Fibroblast of peridontal ligament (primary cell): Measurements from ENCODE around the gene ADCY4.
A peak's percentile ranks its signal among the peaks of the same experiment; 100 is the strongest.
"Not testable (repeated sequence)": the region's sequence is repeated elsewhere in the genome, so short reads cannot be mapped to it uniquely, and the experiment has no call there.

Experiments
- DNase-seq: peaks from one replicate; pipeline ENCODE4 v3.0.0-alpha.2; 2010; ENCODE audit errors: extremely low read depth

ADCY4 gene

GRCh38 chr14:24366721-24367513 lies 32.0 kb upstream of the ADCY4 start:
- DNase-seq = peak; percentile 97

DNA sequence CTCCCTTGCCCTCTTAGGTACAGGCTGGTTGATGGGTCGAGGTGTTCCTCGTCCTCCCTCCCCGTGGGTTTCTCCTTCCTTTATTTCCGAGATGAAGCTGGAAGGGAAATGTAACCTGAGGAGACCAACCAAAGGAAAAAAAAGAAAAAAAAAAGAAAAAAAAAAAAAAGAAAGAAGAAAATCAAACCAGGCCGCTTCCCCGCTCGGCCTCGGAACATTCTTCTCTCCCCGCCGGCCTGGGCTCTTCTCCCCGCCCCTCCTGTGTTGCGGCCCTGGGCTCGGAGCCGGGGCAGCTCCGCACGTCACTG lies 31.5 kb upstream of the ADCY4 start:
- no peak for DNase-seq

DNA sequence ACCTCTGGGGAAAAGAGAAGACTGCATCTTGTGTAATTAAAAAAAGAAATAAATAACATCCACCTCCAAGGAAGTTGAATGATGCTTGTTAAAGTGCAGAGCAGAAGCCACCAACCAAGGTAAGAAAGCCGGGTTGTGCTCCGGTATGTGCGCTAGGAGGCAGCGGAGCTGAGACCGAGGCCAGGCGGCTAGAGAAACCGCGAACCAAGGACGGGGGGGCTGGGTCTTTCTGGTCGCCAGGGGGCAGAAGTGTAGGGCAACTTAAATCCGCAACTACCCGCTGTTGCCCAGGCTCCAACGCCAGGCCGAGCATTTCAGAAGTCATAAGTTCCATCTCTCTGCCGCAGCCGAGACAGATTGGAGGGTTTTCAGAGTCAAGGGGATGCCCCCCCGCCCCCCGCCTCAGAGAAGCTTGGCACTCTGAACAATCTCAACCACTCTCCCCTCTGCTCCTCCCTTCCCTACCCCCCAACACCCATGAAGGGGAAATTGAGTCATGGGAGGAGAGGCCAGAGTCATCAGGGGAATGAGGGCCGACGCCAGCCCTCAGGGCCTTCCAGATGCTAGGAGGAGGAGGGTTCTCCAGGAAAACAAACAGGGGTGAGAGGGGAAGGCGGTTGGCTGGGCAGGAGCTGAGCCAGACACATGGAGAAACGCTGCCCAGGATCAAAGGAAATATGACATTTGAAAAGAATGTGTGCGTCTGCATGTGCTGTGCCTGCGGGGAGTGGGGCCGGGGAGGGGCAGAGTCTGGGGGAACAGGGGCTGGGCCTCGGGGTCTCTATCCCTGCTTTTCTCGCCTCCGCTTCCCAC lies 30.9 kb upstream of the ADCY4 start:
- peak; percentile 92 for DNase-seq

GRCh38 chr14:24364841-24365240 lies 30.0 kb upstream of the ADCY4 start:
- DNase-seq = no peak

- DNase-seq = no peak
Observed at GRCh38 chr14:24363401-24363800, 28.5 kb upstream of the ADCY4 start.

DNA sequence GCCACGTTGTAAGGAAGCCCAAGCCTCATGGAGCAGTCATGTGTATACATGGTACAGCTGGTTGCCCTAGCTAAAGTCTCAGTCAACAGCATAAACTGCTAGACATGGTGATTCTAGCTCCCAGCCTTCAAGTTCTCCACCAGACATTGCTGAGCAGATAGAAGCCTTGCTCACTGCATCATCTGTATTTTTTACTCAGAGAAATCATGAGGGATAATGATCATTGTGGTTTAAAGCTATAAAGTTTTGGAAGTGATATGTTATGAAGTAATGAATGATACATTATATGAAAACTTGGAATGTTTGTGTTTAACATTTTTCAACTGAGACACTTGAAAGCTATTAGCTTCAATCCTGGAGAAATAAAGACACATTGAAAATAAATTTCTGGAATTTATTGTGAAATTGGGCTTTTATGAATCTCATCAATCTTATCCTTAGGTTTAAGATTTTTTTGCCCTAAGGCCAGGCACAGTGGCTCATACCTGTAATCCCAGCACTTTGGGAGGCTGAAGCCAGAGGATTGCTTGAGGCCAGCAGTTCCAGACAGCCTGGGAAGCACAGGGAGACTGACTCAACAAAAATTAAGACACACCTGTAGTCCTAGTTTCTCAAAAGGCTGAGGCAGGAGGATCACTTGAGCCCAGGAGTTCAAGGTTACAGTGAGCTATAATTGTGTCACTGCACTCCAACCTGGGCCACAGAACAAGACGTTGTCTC lies 27.5 kb upstream of the ADCY4 start:
- DNase-seq = peak; percentile 60

DNA sequence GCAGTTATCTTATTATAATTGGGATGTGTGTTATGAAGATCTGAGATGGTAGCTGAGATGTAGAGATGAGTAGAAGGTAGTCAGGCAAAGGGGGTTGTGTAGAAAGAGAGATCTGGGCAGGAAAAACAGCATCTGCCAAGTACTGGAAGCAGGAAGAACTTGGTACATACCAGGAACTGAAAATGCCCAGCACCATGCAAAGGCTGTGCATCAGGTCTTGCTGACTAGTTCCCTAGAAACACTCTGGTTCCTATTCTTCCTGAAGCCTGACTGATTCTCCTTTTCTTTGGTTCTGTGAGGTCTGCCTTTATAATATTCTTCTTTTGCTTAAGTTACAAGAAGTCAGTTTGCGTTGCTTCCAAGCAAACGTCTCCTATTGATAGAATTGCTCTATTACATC lies 26.5 kb upstream of the ADCY4 start:
- no peak for DNase-seq

GRCh38 chr14:24360281-24360680 lies 25.4 kb upstream of the ADCY4 start:
- DNase-seq = no peak

- no peak for DNase-seq
Observed at GRCh38 chr14:24356208-24356607, 21.3 kb upstream of the ADCY4 start.

GRCh38 chr14:24355009-24355408 lies 20.1 kb upstream of the ADCY4 start:
- no peak for DNase-seq

DNA sequence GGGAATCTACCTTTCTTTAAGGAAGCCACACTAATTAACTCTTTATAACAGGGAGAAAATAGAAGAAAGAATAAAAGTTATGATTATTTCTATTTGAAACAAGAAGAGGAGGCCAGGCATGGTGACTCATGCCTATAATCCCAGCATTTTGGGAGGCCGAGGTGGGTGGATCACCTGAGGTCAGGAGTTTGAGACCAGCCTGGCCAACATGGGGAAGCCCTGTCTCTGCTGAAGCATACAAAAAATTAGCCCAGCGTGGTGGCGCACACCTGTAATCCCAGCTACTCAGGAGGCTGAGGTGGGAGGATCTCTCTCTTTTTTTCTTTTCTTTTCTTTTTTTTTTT lies 19.6 kb upstream of the ADCY4 start:
- DNase-seq = not testable (repeated sequence)

GRCh38 chr14:24353559-24354481 lies 18.9 kb upstream of the ADCY4 start:
- DNase-seq = peak; percentile 81

DNA sequence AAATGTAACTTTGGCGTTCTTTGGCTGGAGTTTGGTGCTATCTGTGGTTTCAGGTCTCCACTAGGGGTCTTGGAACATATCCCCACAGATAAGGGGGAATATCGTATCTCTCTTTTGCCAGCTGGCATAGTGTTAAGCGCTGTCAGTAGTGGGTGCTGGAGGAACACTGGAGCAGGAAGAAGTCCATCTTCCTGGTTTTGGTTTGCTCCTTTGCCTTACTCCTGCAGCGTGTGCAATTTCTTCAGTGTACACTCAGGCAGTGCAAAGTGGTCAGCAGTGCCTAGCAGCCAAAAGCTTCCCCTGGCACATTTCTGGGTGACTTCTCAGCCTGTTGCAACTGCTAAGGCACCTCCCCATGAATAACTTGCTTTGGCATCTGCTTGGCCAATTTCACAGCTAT lies 16.6 kb upstream of the ADCY4 start:
- peak; percentile 83 for DNase-seq

DNA sequence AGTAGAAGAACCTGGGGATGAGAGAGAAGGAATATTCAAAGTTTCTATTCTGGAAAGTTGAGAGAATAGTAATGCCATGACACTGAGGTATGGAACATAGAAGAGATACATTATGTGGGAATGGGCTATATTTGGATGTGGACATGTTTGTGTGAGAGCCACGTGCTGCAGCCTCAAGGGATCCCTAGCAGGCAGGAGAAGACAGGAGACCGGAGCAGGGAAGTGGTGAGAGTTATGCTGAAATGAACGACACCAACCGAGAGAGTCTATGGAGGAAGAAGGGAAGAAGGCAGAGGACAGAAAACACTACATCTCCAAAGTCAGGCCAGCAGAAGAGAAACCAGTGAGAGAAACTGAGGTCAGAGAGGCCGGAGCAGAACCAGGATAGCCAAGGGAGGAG lies 14.9 kb upstream of the ADCY4 start:
- DNase-seq = no peak

GRCh38 chr14:24348186-24348585 lies 13.3 kb upstream of the ADCY4 start:
- DNase-seq = no peak

- no peak for DNase-seq
Observed at GRCh38 chr14:24347134-24347533, 12.3 kb upstream of the ADCY4 start.

DNA sequence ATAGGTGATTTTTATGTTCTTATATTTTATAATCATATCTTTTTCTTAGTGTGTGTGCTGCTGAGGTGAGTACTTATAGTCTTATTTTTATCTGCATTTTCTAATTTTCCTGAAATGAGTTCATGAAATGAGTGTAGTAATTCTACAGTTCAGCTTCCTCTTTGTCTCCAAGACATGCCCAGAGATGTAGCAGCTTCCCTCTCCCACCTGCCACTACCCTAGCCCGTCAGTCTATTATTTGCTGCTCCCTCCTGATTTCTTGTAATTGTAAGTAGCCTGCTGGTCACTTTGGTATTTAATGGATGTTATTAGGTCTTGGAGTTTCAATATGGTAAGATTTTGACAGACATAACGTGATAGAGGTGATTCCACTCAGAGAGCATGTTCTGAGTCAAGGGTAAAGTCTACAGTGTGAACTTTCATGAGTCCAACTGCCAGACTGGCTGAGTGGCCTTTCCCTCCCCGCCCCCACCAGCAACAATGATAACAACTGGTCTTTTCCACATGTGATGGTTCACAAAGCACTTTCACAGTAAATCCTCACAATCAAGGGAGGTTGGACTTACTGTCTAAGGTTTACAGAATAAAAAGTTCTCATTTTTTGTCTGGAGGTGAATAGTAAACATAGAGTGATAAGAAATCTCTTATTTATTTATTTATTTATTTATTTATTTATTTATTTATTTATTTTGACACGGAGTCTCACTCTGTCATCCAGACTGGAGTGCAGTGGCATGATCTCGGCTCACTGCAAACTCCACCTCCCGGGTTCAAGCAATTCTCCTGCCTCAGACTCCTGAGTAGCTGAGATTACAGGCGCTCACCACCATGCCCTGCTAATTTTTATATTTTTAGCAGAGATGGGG lies 9.2 kb upstream of the ADCY4 start:
- no peak for DNase-seq

- no peak for DNase-seq
Observed at GRCh38 chr14:24342889-24343288, 8.0 kb upstream of the ADCY4 start.

DNA sequence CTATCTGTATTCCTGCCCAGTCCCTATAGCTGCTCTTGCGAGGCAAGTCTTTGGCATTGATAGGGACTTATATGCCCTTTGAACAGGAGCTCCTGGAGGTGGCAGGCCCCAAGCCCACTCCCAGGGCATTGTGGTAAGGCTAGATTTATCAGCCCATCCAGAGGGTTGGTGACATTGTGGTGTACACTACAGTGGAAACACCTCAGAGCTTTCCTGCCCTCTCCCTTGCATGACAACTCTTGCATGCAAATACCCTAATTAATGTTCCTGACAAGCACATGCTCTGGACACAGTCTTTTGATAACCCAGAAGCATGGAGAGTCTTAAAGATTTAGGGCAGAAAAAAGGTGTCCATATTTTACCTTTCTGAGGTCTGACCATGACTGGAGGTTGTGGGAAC lies 5.7 kb upstream of the ADCY4 start:
- DNase-seq = no peak

GRCh38 chr14:24339284-24340151 lies 4.6 kb upstream of the ADCY4 start, which contains the start of gene RIPK3:
TSS of gene RIPK3 (minus strand) at chr14:24339991. CDS start at chr14:24339826, 165 bp downstream.
- no peak for DNase-seq
